ENCODE measurements around the gene KRTAP5-7. TPM values are rescaled to one million over a fixed set of nuclear protein-coding genes. Genes with fewer than 3 reads are reported as not detected.

Gene KRTAP5-7
- total and polyA plus RNA-seq, 2 of the 8 experiments (the other 6 are each of a cell fraction or from before 2014, with no cell fraction given) = not detected

GRCh38 chr11:71485466-71485865, 41.6 kb upstream of the KRTAP5-7 start:
- Histone ChIP-seq H4K5ac (ENCODE audit: insufficient read length, low read depth, low read length) (no peak overlapping the region), H3K79me2 (ENCODE audit: control insufficient read depth in 1 of 2, insufficient read depth in 2 of 2, low read length in 2 of 2) (no peaks in the 10 kb centered on the region), H4K8ac (ENCODE audit: extremely low read depth, insufficient read depth, low read length) (no peak overlapping the region), H2AK5ac (ENCODE audit: low read depth, low read length) (no peak overlapping the region), H2BK20ac (ENCODE audit: low read length) (no peak overlapping the region), H3K4ac (replicated peaks; ENCODE audit: insufficient read length, low read depth, low read length) (no peak overlapping the region), H2BK12ac (ENCODE audit: low read depth, low read length) (no peak overlapping the region), H4K91ac (replicated peaks; ENCODE audit: insufficient read length, low read length) (no peak overlapping the region), H3K9ac (replicated peaks in 1 of 4; ENCODE audit: extremely low read depth in 1 of 4, low read depth in 3 of 4, low read length in 3 of 4) (no peak overlapping the region), H3K36me3 (ENCODE audit: control insufficient read depth in 2 of 4, insufficient read depth in 4 of 4, low read length in 3 of 4) (peaks cover 8 to 24% (median 19%) of the 10 kb centered on the region in 4 experiments; a peak in 7 of 8 replicates), H4K20me1 (replicated peaks in 1 of 2; ENCODE audit: control insufficient read depth in 1 of 2, insufficient read depth in 2 of 2, low read length in 2 of 2) (peaks cover 4 to 16% of the 10 kb centered on the region in 2 experiments), H2BK120ac (replicated peaks; ENCODE audit: low read depth, low read length) (no peak overlapping the region), H3K27me3 (replicated peaks in 1 of 4; ENCODE audit: control insufficient read depth in 3 of 4, extremely low read depth in 1 of 4, insufficient read depth in 3 of 4, low read length in 3 of 4) (no peaks in the 10 kb centered on the region), H2AFZ (ENCODE audit: low read length) (no peak overlapping the region), H3K56ac (replicated peaks; ENCODE audit: insufficient read length, low read depth, low read length) (no peak overlapping the region), H3K9me3 (ENCODE audit: insufficient read depth in 2 of 2, low read depth in 1 of 2, low read length in 1 of 2) (no peaks in the 10 kb centered on the region), H3K14ac (ENCODE audit: insufficient read length) (no peak overlapping the region), H3K23me2 (ENCODE audit: low read depth, low read length) (peaks cover 4% of the 10 kb centered on the region; the same call in 1 of the 2 replicates), H3K18ac (ENCODE audit: extremely low read depth, low read length) (no peak overlapping the region), H3K4me1 (replicated peaks in 1 of 4; ENCODE audit: control insufficient read depth in 3 of 4, insufficient read depth in 4 of 4, low read length in 3 of 4) (no peaks in the 10 kb centered on the region), H3K4me3 (ENCODE audit: extremely low read depth in 1 of 4, insufficient read depth in 2 of 4, low read depth in 3 of 4, low read length in 4 of 4) (no peak overlapping the region), H3K27ac (ENCODE audit: low read depth, low read length) (no peak overlapping the region), H3K4me2 (ENCODE audit: insufficient read depth in 1 of 2, low read depth in 2 of 2, low read length in 2 of 2) (no peak overlapping the region), H2BK15ac (ENCODE audit: low read length) (no peak overlapping the region), H2BK5ac (ENCODE audit: low read depth, low read length) (no peak overlapping the region), H3K23ac (ENCODE audit: insufficient read length) (no peak overlapping the region), H3K79me1 (ENCODE audit: low read depth, low read length) (no peaks in the 10 kb centered on the region)
- FAIRE-seq = no peak
- WGBS, 2 experiments (ENCODE audit: extremely low coverage in 1 of 2, insufficient coverage in 1 of 2, insufficient read length in 1 of 2, insufficient replicate concordance in 2 of 2, low coverage in 1 of 2, low lambda C conversion rate in 2 of 2, missing lambda C conversion rate in 1 of 2) = 93% methylated on average over 18 of the region's 18 CpGs; no CpG with 5 or more reads in 1 of the 2 experiments
- POLR2A ChIA-PET (ENCODE audit: partially characterized antibody) = no interaction called here
- CTCF ChIA-PET (ENCODE audit: partially characterized antibody) = no interaction called here
- DNase-seq (ENCODE audit: low read depth in 1 of 2, low spot score in 2 of 2) = no peak
- TF ChIP-seq CBX8 (IDR thresholded peaks at IDR 0.05; ENCODE audit: borderline replicate concordance, low read depth, low read length) (no peak), BCL11A (IDR thresholded peaks at IDR 0.05; ENCODE audit: low read depth in 2 of 2, low read length in 2 of 2) (no peak), ATF2 (IDR thresholded peaks at IDR 0.05; ENCODE audit: low read length) (no peak), HDAC2 (IDR thresholded peaks at IDR 0.05; ENCODE audit: borderline replicate concordance in 1 of 2, low read depth in 2 of 2, low read length in 2 of 2) (no peak), RAD21 (IDR thresholded peaks at IDR 0.05 in 1 of 2, conservative IDR thresholded peaks at IDR 0.05 in 1 of 2; ENCODE audit: low read depth in 2 of 2, low read length in 2 of 2) (no peak), KDM5A (IDR thresholded peaks at IDR 0.05; ENCODE audit: low read length) (no peak), ASH2L (IDR thresholded peaks at IDR 0.05; ENCODE audit: low read length) (no peak), POLR2AphosphoS5 (IDR thresholded peaks at IDR 0.05; ENCODE audit: low read depth, low read length) (no peak)
